Measurements from ENCODE around the gene STX5.

DNA sequence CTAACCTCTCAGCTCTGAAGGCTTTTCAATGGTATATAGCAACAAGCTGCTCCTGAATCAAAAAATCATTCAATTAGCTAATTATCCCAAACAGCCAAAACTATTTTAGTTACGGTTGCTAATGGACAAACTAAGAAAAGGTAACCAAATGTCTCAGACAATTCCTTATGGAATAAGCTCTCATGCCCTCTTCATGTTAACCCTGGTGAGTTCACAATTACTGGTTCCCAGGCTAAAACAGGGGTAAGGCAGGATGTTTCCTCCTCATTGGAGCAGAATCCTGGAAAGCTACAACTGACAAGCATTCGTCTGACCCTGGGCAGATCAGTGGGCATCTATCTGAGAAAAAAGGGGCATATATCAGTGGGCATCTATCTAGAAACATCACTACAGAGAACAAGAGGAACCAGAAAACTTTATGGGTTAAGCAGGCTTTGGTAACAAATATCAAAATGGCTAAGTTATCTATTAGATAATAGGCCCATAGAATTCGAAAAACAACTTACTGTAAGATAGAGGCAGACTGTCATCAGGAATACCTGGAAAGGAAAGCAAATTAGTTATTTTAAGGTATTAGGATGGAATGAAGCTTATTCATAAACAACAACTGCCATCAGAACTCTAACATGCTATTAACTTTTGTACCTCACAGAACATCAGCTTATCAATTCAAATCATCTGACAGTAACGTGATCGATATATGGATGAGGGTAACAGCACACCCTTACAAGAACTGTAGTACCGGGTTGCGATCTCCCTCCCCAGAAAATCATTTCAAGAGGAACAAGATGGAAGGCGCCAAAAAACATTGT, 22.4 kb upstream of the STX5 start:
- TF ChIP-seq, protein P1, sequence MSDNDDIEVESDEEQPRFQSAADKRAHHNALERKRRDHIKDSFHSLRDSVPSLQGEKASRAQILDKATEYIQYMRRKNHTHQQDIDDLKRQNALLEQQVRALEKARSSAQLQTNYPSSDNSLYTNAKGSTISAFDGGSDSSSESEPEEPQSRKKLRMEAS (CRISPR knock-in tag; IDR thresholded peaks at IDR 0.05) = no peak
- no peak for TF ChIP-seq KDM4B (IDR thresholded peaks at IDR 0.05; ENCODE audit: borderline replicate concordance in 2 of 2, low read depth in 1 of 2)
- no peak for TF ChIP-seq HNRNPK (IDR thresholded peaks at IDR 0.05; ENCODE audit: low read depth, low read length, poor library complexity, severe bottlenecking)
- TF ChIP-seq SREBF1 (IDR thresholded peaks at IDR 0.05; ENCODE audit: borderline replicate concordance, low read depth, low read length) = no peak

Data from K562 (cell line).